NCI-H82 treated with DMSO at 0.1 percent for 48 hours (cell line): ENCODE measurements around the gene SHKBP1.
"Not testable (repeated sequence)": the region's sequence is repeated elsewhere in the genome, so short reads cannot be mapped to it uniquely, and the experiment has no call there.

ENCODE experiments used
- DNase-seq: peaks from one replicate; lab custom pipeline; 2025; ENCODE audit not compliant: unreplicated experiment; lab: John Stamatoyannopoulos, UW

Gene SHKBP1

GRCh38 chr19:40582467-40582866 lies 5.8 kb downstream of the SHKBP1 start:
- no peak for DNase-seq

- no peak for DNase-seq
These were observed 6.6 kb downstream of the SHKBP1 start for GRCh38 chr19:40583283-40583682.

GRCh38 chr19:40584007-40584406 lies 7.3 kb downstream of the SHKBP1 start:
- no peak for DNase-seq

- no peak for DNase-seq
These were observed 8.7 kb downstream of the SHKBP1 start for GRCh38 chr19:40585241-40585981.

- no peak for DNase-seq
These were observed 9.3 kb downstream of the SHKBP1 start for GRCh38 chr19:40585982-40586422.

- DNase-seq: no peak
These were observed 9.9 kb downstream of the SHKBP1 start for GRCh38 chr19:40586611-40587010.

GRCh38 chr19:40588110-40588854 lies 11.6 kb downstream of the SHKBP1 start:
- DNase-seq: no peak

- DNase-seq: no peak
These were observed 12.4 kb downstream of the SHKBP1 start for GRCh38 chr19:40588926-40589569.

GRCh38 chr19:40589591-40590429 lies 13.1 kb downstream of the SHKBP1 start:
- no peak for DNase-seq

- DNase-seq: no peak
These were observed 14.0 kb downstream of the SHKBP1 start for GRCh38 chr19:40590464-40591265.

- DNase-seq: not testable (repeated sequence)
These were observed 15.1 kb downstream of the SHKBP1 start for GRCh38 chr19:40591724-40592123.

GRCh38 chr19:40592170-40592569 lies 15.5 kb downstream of the SHKBP1 start:
- peak; percentile 38 for DNase-seq

- DNase-seq: no peak
These were observed 17.6 kb downstream of the SHKBP1 start for GRCh38 chr19:40594255-40594654.

GRCh38 chr19:40594657-40595091 lies 18.0 kb downstream of the SHKBP1 start:
- no peak for DNase-seq

- peak; percentile 38 for DNase-seq
These were observed 20.1 kb downstream of the SHKBP1 start for GRCh38 chr19:40596608-40597328.

GRCh38 chr19:40597329-40597838 lies 20.7 kb downstream of the SHKBP1 start:
- no peak for DNase-seq

GRCh38 chr19:40598121-40598917 lies 21.6 kb downstream of the SHKBP1 start:
- peak; percentile 83 for DNase-seq

- DNase-seq: no peak
These were observed 22.2 kb downstream of the SHKBP1 start for GRCh38 chr19:40598918-40599307.
